NCI-H510A treated with DMSO at 0.1 percent for 48 hours (cell line): Measurements from ENCODE around the gene FAM131C.
"Not testable (repeated sequence)": the region's sequence is repeated elsewhere in the genome, so short reads cannot be mapped to it uniquely, and the experiment has no call there.

Source experiments
- DNase-seq: peaks from one replicate; lab custom pipeline; 2025; lab: John Stamatoyannopoulos, UW

The FAM131C gene

DNA sequence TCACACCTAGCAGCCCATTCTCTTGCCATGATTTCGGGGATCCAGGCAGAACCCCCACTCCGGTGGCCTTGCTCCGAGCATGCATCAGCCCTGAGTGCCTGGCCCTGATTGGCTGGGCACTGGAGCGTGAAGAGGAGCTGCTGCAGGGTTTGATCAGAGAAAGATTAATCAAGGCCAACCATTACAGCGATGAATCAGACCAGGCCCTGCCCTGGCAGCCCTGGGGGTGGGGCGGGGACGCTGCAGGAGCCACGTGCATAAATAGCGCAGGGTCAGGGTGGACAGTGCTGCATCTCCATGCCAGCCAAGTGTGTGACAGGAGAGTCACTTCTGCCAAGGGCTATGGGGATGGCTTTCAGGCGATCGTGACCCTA lies 3.4 kb upstream of the FAM131C start:
- DNase-seq = peak; percentile 62

DNA sequence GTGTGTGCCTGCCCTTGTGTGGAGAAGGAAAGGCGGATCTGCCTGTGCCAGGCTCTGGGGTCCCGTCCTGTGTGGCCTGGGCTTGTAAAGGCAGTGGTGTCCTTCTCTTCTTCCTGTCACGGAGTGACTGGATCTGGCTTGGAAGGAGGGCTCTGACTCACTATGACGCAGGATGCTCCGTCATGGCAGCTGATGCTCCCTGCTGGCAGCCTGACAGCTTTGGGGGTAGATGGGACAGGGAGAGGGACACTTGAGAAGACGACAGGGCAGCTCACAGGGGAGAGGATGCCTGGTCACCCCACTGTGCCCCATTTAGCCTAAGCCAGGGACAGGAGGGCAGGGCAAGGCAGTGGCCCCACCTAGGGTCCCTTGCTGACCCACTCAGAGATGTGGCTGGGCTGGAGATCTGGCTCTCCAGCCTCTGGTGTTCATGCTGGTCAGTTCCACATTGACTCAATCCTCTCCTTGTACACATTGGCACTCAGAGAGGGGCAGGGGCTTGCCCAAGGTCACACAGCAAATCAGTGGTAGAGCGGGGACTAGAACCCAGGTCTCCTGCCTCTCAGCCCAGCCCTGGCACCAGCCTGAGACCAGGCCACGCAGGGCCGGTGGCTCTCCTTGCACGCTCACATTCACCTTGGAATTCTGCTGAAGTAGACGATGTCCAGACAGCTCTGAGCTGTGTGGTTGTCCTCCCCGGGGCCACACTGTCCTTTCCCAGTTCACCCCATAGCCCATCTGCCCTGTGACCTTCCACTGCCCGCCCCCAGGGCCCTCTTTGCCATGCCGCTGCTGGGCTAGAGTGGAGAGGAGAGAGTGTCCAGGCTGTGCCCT lies 2.8 kb upstream of the FAM131C start:
- no peak for DNase-seq

- DNase-seq = no peak
Observed at GRCh38 chr1:16075337-16076030, 2.0 kb upstream of the FAM131C start.

DNA sequence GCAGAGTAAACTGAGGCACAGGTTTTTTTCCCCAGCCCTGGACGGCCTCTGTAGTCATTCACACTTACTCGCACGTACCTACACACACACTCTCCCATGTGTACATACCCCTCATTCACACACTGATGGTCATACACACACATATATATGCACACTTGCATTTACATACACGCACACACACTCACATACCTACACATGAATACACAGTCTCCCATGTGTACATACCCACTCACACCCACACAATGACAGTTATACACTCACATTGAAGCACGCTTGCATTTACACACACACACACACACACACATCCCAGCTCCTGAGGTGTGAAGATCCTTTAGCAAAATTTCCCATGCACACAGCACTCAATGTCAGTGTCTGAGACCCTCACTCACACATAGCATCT lies 766 bp upstream of the FAM131C start:
- no peak for DNase-seq

- no peak for DNase-seq
Observed at GRCh38 chr1:16072616-16073484, 601 bp downstream of the FAM131C start.

- no peak for DNase-seq
Observed at GRCh38 chr1:16072095-16072494, 1.4 kb downstream of the FAM131C start.

DNA sequence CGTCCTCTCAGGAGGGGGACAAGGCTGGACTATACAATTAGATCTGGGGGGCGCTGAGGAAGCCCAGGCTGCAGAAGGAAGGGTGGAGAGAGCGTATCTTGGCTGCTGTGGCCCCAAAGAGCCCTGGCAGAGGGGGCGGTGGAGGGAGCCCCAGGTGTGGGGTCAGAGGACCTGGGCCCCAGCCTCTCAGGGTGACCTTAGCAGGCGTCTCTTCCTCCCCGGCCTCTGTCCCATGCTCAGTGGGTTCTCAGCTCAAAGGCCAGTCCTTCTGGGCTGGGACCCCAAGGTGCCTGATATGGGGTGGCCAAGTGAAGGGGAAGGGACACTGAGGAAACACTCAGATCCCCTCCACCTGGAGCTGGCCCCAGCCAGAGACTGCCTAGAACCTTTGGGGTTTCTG lies 1.8 kb downstream of the FAM131C start:
- DNase-seq = no peak

DNA sequence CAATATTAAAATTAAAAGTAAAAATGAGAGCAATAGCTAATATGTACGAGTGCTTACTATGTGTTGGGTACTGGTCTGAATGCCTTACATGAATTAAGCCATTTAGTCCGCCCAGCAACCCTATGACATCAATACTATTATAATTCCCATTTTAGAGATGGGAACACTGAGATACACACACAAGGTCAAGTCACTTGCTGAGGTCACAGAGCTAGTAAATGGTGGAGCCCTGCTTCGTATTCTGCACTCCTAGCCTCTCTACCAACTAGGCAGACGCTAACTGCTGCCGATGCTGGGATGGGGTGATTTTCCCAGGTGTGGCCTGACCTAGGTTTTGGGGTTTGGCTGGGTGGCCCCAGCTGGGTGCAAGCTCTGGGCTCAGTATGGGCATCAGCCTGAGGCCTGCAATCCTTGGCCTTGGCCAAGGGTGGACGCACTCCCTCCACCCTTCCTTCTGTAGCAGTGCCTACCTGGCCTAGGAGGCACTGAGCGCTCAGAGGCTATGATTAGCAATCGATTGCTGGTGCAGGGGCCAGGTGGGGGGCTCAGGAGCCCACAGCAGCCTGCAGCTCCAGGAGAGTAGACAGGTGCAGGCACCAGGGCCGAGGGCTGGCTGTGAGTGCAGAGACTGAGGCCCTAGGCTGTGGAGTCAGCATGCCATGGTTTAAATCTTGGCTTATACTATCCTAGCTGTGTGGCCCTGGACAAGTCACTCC lies 2.7 kb downstream of the FAM131C start:
- DNase-seq = no peak

DNA sequence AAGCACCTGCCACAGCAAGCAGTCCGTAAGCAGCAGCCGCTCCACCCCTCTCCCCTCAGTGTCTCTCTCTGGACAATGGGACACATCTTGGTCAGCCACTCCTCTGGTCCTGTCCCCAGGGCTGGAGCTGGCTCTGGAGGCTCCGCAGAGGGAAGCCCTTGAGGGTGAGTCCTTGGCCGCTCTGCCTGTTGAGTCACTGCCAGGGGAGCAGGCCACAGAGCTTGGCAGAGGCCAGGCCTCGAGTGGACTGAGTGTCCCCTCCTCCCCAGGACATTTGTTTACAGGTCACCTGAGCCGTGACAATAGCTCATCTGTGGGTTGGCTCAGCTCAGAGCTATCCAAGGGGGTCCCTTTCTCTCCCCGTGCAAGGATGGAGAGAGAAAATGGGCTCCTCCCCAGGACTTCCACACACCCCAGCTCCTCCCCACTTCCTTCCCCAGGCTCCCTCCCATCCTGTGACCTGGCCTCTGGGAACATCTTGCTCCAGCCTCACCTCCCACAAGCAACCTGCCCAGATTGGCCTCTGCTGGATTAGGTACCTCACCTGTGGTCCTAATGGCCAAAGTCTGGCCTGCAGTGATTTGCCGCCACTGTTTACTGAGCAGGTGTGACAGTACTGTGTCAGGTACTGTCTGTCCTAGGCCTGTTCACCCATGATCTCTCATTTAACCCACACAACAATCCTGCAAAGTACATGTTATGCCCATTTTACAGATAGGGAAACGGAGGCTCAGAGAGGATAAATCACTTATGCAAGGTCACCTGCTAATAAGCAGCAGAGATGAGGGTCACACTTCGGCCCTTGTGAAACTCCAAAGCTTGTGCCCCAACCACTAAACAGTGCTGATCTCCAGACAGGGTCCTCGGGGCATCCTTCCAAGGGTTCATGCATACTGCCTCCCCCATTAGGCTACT lies 4.8 kb downstream of the FAM131C start:
- no peak for DNase-seq

- no peak for DNase-seq
Observed at GRCh38 chr1:16067933-16068332, 5.5 kb downstream of the FAM131C start.

GRCh38 chr1:16067127-16067768 lies 6.2 kb downstream of the FAM131C start:
- no peak for DNase-seq

GRCh38 chr1:16066245-16066644 lies 7.2 kb downstream of the FAM131C start:
- DNase-seq = no peak

DNA sequence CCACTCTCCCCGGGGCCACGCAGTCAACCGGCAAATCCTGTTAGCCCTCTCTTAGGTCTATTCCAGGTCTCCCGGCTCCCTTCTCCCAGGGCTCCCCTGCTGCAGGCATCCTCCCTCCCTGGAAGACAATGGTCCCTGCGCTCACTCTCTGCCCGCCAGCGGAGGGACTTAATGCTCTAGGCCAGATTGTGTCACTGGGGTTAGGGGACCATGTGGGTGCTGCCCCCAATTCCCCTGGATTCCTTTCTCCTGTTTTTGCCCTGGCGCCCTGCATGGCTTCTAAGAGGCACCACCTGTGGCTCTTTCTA lies 8.2 kb downstream of the FAM131C start:
- no peak for DNase-seq

GRCh38 chr1:16064536-16065268 lies 8.7 kb downstream of the FAM131C start:
- DNase-seq = no peak

- DNase-seq = no peak
Observed at GRCh38 chr1:16063921-16064320, 9.5 kb downstream of the FAM131C start.

DNA sequence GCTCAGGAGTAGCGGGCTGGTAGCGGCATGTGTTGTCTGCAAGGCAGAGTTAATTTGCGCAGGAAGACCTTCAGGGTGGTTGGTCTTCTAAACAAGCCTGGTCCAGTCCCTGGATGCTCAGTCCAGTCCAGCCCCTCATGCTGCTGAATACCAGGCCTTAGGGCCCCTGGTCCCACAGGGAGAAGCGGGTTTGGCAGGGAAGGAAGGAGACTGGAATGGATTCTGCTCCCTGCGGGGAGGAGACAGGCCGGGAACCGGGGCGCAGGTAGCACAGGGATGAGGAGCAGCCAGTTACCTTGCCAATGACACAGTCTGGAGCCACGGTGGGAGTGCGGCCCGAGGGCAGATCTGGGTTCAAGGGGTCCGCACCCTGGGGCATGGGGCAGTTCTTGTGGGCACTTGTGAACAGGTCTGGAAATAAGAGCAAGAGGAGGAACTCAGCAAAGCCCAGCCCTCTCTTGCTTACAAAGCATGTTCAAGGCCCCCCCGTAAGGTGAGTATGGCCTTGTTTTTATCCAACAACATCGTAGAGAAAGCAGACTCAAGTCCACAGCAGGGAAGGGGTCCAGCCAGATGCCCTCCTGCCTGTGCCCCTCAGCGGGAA lies 10.1 kb downstream of the FAM131C start:
- no peak for DNase-seq

DNA sequence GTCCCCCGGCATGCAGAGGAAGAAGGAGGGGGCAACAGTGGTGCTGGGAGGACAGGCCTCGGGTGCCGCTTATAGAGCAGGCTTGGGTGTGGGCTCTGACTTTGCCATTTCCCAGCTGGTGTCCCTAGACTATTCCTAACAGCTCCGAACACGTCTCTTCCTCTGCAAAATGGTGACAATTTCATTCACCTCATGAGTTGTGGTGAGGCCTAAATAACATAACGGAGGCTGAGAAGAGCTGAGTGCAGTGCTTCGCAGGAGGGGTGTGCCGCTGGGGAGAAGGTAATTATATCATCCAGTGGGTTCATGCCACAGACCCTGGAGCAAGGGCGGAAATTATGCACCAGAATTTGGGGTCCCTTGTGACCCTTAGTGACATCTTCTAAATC lies 10.8 kb downstream of the FAM131C start:
- DNase-seq = not testable (repeated sequence)

- DNase-seq = not testable (repeated sequence)
Observed at GRCh38 chr1:16061989-16062686, 11.3 kb downstream of the FAM131C start.

DNA sequence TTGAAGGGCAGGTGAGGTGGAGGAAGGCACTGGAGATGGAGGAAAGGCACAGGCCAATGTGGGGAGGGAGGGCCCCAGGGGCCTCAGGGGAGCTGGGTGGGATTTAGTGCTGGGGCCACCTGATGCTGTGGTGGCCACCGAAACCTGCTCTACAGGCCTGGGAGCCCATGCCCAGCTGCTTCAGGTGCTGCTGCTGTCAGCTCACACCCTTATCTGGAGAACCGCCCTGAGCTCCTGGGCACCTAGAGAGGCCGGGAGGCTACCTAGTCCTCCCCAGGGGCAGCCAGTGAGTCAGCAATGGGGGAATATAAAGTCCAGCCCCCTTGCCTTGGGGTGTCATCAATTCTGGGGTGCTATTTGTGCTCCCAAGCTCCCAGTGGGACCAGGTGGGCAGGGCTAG lies 12.2 kb downstream of the FAM131C start:
- no peak for DNase-seq
